ENCODE measurements around the gene SFPQ.
"Not testable (repeated sequence)": the region's sequence is repeated elsewhere in the genome, so short reads cannot be mapped to it uniquely, and the experiment has no call there.

The SFPQ gene

DNA sequence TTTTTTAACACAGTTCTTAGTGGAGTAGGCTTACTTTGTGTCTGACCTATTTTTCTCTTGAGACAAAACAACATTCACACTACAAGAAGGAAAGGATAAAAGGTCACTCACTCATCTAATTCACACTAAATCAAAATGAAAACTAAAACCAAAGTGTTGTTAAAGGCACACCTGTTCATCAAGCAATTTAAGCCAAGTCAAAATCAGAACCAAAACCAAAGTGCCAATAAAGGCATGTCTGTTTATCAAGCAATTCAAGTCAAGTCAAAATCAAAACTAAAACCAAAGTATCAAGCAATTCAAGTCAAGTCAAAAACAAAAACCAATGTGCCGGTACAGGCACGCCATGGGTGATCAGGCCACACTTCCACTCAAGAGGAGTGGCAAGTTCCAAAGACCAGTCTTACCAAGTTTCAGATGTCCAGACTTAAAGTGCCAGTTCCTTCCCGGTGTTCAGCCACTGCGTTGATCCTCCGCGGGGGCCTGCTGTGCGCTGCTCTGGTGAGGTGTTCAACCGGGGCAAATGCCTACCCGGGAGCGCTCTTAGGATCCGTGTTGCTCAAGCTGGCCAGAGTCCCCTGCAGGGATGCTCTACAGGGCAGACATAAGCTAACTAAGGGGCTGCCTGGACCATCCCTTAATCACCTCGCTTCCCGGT lies 46.9 kb downstream of the SFPQ start:
- intact Hi-C loops (cut with DNase I); DNase-seq: not testable (repeated sequence)

DNA sequence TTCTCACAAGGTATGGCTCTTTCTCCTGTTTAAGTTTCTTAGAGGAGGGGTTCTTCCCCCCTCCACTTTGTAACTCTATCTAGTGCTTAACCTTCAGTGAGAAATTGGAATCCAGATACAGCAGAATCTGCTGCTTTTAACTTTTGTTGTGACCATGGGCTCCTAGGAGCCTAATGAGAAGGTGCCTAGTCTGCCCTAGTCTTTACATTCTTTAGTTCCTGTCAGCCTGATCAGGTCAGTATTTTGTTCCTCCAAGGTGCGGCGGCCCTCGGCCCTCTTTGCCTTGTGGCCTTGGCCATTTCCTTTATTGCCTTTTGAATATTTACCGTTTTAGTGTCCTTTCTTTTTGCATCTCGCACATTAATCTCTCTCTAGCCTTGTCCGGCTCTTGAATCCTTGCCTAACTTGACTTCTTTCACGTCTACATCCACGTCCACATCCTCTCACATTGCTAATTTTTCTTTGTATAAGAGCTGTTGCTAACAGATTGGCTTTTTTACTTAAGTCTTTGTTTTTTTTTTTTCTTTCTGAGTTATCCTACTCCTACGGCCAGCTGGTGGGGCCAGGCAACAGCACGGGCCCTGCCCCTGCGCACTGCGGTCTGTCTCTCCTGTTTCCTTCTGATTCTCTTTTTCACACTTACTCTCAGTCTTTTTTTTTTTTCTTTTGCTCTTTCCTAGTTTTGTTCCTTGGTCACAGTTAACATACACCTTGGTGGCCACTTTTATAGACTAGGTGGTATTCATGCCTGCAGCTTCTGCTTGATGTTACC lies 49.0 kb downstream of the SFPQ start:
- intact Hi-C loops (cut with DNase I) = no loop called here
- no peak for DNase-seq

DNA sequence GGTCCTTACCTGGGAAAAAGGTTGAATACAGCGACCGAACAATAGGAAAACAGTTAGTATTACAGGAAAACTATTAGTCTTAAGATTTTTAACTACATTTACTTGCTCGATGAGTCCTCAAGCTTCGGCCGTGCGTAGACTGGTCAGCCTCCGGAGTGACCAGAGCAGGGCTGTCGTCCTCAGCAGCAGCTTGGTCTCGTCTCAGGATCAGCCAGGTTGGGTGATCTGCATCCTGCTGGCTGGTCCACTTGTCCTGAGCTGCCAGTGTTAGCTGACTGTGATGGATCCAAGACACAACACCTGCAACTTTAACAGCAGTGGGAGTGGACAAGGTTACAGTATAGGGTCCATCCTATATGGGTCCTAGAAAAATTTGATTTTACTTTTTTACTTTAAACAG lies 50.2 kb downstream of the SFPQ start:
- DNase-seq; intact Hi-C loops (cut with DNase I): not testable (repeated sequence)

DNA sequence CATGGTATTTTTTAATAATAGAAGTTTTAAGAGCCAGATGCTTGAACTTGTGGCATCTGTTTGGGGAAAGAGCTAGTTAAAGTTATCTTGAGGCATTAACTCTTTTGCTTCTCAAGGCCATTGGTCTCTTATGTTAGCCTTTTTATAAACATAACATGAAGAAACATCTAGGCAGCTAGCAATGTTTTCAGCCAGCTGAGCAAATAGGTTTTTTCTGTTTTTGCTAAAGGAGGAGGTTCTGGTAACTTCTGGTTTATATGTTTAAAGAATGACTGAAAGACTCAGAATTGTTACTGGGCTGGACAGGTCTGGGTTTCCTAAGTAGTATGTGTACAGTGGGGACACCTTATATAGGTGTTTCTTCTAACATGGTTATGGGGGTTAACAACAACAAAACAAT lies 50.7 kb downstream of the SFPQ start:
- intact Hi-C loops (cut with DNase I); DNase-seq: not testable (repeated sequence)

DNA sequence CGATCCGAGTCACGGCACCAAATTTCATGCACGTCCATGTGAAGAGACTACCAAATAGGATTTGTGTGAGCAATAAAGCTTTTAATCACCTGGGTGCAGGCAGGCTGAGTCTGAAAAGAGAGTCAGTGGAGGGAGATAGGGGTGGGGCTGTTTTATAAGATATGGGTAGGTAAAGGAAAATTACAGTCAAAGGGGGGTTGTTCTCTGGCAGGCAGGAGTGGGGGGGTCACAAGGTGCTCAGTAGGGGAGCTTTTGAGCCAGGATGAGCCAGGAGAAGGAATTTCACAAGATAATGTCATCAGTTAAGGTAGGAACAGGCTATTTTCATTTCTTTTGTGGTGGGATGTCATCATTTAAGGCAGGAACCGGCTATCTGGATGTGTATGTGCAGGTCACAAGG lies 55.4 kb downstream of the SFPQ start:
- DNase-seq; intact Hi-C loops (cut with DNase I): not testable (repeated sequence)

DNA sequence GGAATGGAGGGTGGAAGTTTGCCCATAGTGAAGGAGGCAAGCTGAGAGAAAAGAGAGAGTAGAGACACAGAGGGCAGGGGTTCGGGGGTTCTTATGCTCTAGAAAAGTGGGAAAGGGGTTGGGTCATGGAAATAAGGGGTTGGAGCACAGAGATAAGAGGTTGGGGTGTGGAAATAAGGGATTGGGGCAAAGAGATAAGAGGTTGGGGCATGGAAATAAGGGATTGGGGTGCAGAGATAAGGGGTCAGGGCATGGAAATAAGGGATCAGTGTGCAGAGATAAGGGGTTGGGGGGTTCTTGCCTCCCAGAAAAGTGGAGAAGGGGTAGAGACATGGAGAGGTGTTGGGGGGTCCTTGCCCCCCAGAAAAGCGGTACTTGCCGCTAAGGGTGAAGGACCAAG lies 56.2 kb downstream of the SFPQ start:
- intact Hi-C loops (cut with DNase I) = no loop called here
- DNase-seq = no peak
